Natural killer cell (primary cell): Measurements from ENCODE around the gene ATP2A2. TPM values are rescaled to one million over a fixed set of nuclear protein-coding genes. Genes with fewer than 3 reads are reported as not detected.

Experiments used
- ATAC-seq, 3 donors: fragments of 150-1000 bp in 2 of 3; fragments of 200-7000 bp in 1 of 3; cut with Tn5 transposase; 1 replicate in 1 of 3; 2 replicates in 2 of 3; pipeline ENCODE4 v1.10.0; 2021; ENCODE audit warnings: mild to moderate bottlenecking in 2 of 3, moderate library complexity in 2 of 3
- DNase-seq, 2 donors: peaks; one replicate each; pipeline versions ENCODE4 v3.0.0 to v3.0.0-alpha.2; 2013 to 2021; ENCODE audit warnings: mixed read lengths in 1 of 2
- H3K27ac ChIP-seq: one replicate; pipeline ENCODE4 v1.5.1; 2013; ENCODE audit warnings: mild to moderate bottlenecking, low read length
- H3K27me3 ChIP-seq: one replicate; pipeline ENCODE4 v1.6.1; 2013; ENCODE audit warnings: low read length; ENCODE audit not compliant: control insufficient read depth, insufficient read depth
- H3K36me3 ChIP-seq: one replicate; pipeline ENCODE4 v1.6.1; 2013; ENCODE audit warnings: low read length; ENCODE audit not compliant: control insufficient read depth, insufficient read depth
- H3K4me1 ChIP-seq: one replicate; pipeline ENCODE4 v1.6.1; 2013; ENCODE audit warnings: low read length; ENCODE audit not compliant: control insufficient read depth, insufficient read depth
- H3K4me3 ChIP-seq: one replicate; pipeline ENCODE4 v1.5.1; 2013; ENCODE audit warnings: low read length
- H3K9me3 ChIP-seq: one replicate; pipeline ENCODE4 v1.6.1; 2013; ENCODE audit warnings: low read length; ENCODE audit not compliant: control insufficient read depth, insufficient read depth
- H3K27ac Mint-ChIP-seq, 2 donors: one replicate each; pipeline ENCODE4 v1.8.0; 2022; ENCODE audit warnings: mild to moderate bottlenecking in 2 of 2, mixed read lengths in 2 of 2, moderate library complexity in 1 of 2
- H3K27me3 Mint-ChIP-seq, 2 donors: one replicate each; pipeline ENCODE4 v1.8.0; 2022; ENCODE audit warnings: low read depth in 2 of 2, mixed read lengths in 2 of 2
- H3K36me3 Mint-ChIP-seq: one replicate; pipeline ENCODE4 v1.8.0; 2022; ENCODE audit warnings: mixed read lengths
- H3K4me1 Mint-ChIP-seq, 2 donors: one replicate each; pipeline ENCODE4 v1.8.0; 2022; ENCODE audit warnings: mixed read lengths in 2 of 2
- H3K4me3 Mint-ChIP-seq: one replicate; pipeline ENCODE4 v1.8.0; 2022; ENCODE audit warnings: mild to moderate bottlenecking, moderate library complexity, mixed read lengths
- H3K9me3 Mint-ChIP-seq, 2 donors: one replicate each; pipeline ENCODE4 v1.8.0; 2022; ENCODE audit warnings: mixed read lengths in 2 of 2
- CTCF ChIP-seq: fragments of 200-600 bp; IDR thresholded peaks from one replicate; pipeline ENCODE4 v1.8.0; 2022; ENCODE audit warnings: antibody characterized with exemption
- WGBS: methylation state at CpG from one replicate; pipeline ENCODE4 v1.1.7; 2013; ENCODE audit warnings: missing lambda C conversion rate; ENCODE audit not compliant: insufficient coverage; 5-methylcytosine and 5-hydroxymethylcytosine counted together
- intact Hi-C: fragments of 100-400 bp; cut with micrococcal nuclease; formaldehyde crosslinking; loops from one replicate; pipeline ENCODE4 v1.14.2; 2022
- total RNA-seq, 4 donors: library from RNA; stranded (reverse); fragments of 120-200 nt in 1 of 4; gene quantifications; one replicate each; pipeline versions ENCODE4 v1.2.3 to v1.2.4, GENCODE V29; 2013 to 2022

ATP2A2 gene
- total RNA-seq, 3 donors from 2014 or later (not counting 1 experiment from before 2014, with no cell fraction given) = 118 to 140 (median 123) TPM

GRCh38 chr12:110289711-110290078, 8.6 kb downstream of the ATP2A2 start:
- intact Hi-C loops = no loop called here
- Histone ChIP-seq H3K27me3 (no peaks in the 10 kb centered on the region), H3K9me3 (no peaks in the 10 kb centered on the region), H3K36me3 (peaks cover 48% of the 10 kb centered on the region), H3K27ac (no peak overlapping the region), H3K4me3 (no peak overlapping the region), H3K4me1 (peaks cover 3% of the 10 kb centered on the region)
- H3K4me3 Mint-ChIP-seq = peak overlapping the region; percentile 35
- no CpG with 5 or more reads among the region's 2 CpGs for WGBS
- peak overlapping the region; percentile 46 to 49 for H3K27ac Mint-ChIP-seq
- DNase-seq (no peak), ATAC-seq (no peak)
- no peak for TF ChIP-seq CTCF
- no peaks in the 10 kb centered on the region for H3K27me3 Mint-ChIP-seq
- H3K4me1 Mint-ChIP-seq = peaks cover 27 to 31% of the 10 kb centered on the region in 2 donors
- no peaks in the 10 kb centered on the region for H3K9me3 Mint-ChIP-seq
- no peaks in the 10 kb centered on the region for H3K36me3 Mint-ChIP-seq

GRCh38 chr12:110301065-110301806, 20.2 kb downstream of the ATP2A2 start:
- ATAC-seq = peak in 2 of 3 donors; percentile 51 to 55
- H3K4me1 Mint-ChIP-seq = peaks cover 46 to 48% of the 10 kb centered on the region in 2 donors
- H3K27ac ChIP-seq = no peak overlapping the region

GRCh38 chr12:110304061-110304551, 23.1 kb downstream of the ATP2A2 start:
- Histone ChIP-seq H3K36me3 (peaks cover 62% of the 10 kb centered on the region), H3K4me3 (no peak overlapping the region), H3K4me1 (peaks cover 4% of the 10 kb centered on the region), H3K27me3 (no peaks in the 10 kb centered on the region), H3K27ac (no peak overlapping the region), H3K9me3 (no peaks in the 10 kb centered on the region)
- H3K9me3 Mint-ChIP-seq = no peaks in the 10 kb centered on the region
- intact Hi-C loops = no loop called here
- H3K27ac Mint-ChIP-seq = peak overlapping the region; percentile 34 to 78
- no peaks in the 10 kb centered on the region for H3K27me3 Mint-ChIP-seq
- no peak for TF ChIP-seq CTCF
- H3K4me3 Mint-ChIP-seq = no peak overlapping the region
- DNase-seq (no peak), ATAC-seq (no peak)
- H3K36me3 Mint-ChIP-seq = peaks cover 9% of the 10 kb centered on the region
- H3K4me1 Mint-ChIP-seq = peaks cover 61 to 62% of the 10 kb centered on the region in 2 donors
- WGBS = 31% methylated on average over 3 of the region's 4 CpGs

More at GRCh38 chr12:110301065-110301806, 20.2 kb downstream of the ATP2A2 start:
- H3K9me3 Mint-ChIP-seq = no peaks in the 10 kb centered on the region
- H3K4me3 ChIP-seq = no peak overlapping the region
- H3K4me3 Mint-ChIP-seq = no peak overlapping the region
- WGBS = 61% methylated on average over 5 of the region's 5 CpGs
- peaks cover 75% of the 10 kb centered on the region for H3K36me3 ChIP-seq
- intact Hi-C loops = no loop called here
- TF ChIP-seq CTCF = no peak
- H3K27me3 ChIP-seq = no peaks in the 10 kb centered on the region
- H3K36me3 Mint-ChIP-seq = no peaks in the 10 kb centered on the region
- H3K27me3 Mint-ChIP-seq = no peaks in the 10 kb centered on the region
- H3K9me3 ChIP-seq = no peaks in the 10 kb centered on the region
- H3K27ac Mint-ChIP-seq = peak overlapping the region; percentile 50 to 82
- DNase-seq = no peak
- no peaks in the 10 kb centered on the region for H3K4me1 ChIP-seq
